Omental fat pad (tissue), 4 donors: ENCODE measurements around the gene POLD2. TPM values are rescaled to one million over a fixed set of nuclear protein-coding genes. Genes with fewer than 3 reads are reported as not detected.

Experiments
- ATAC-seq: fragments of 150-250 bp; one replicate; pipeline ENCODE4 v1.9.1; 2016; ENCODE audit warnings: mild to moderate bottlenecking, moderate library complexity; ENCODE audit not compliant: low FRiP score
- DNase-seq: peaks from one replicate; pipeline ENCODE4 v3.0.0-alpha.2; 2019; ENCODE audit warnings: low spot score
- small RNA-seq: library from RNA; depleted of rRNA; stranded (forward); fragments of <200 nt; gene quantifications from one replicate; pipeline ENCODE3, GENCODE V24; 2016
- total RNA-seq, 4 donors: library from RNA; depleted of rRNA; stranded (reverse); fragments of >200 nt; gene quantifications; one replicate each; pipeline ENCODE4 v1.1.0, GENCODE V29; 2016
- TF ChIP-seq, protein P1 (sequence below), 3 donors: fragments of 450-650 bp; IDR thresholded peaks; one replicate each; pipeline ENCODE4 v1.5.1; 2016 to 2017; ENCODE audit warnings: antibody characterized with exemption in 3 of 3, mild to moderate bottlenecking in 3 of 3, moderate library complexity in 2 of 3

POLD2 gene
- total RNA-seq, 4 donors from 2014 or later = 41.9 to 71.3 (median 44.2) TPM

- TF ChIP-seq, protein P1, sequence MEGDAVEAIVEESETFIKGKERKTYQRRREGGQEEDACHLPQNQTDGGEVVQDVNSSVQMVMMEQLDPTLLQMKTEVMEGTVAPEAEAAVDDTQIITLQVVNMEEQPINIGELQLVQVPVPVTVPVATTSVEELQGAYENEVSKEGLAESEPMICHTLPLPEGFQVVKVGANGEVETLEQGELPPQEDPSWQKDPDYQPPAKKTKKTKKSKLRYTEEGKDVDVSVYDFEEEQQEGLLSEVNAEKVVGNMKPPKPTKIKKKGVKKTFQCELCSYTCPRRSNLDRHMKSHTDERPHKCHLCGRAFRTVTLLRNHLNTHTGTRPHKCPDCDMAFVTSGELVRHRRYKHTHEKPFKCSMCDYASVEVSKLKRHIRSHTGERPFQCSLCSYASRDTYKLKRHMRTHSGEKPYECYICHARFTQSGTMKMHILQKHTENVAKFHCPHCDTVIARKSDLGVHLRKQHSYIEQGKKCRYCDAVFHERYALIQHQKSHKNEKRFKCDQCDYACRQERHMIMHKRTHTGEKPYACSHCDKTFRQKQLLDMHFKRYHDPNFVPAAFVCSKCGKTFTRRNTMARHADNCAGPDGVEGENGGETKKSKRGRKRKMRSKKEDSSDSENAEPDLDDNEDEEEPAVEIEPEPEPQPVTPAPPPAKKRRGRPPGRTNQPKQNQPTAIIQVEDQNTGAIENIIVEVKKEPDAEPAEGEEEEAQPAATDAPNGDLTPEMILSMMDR (IDR thresholded peaks at IDR 0.05) = no peak
- no peak for ATAC-seq
- DNase-seq = no peak
These were observed 55.3 kb downstream of the POLD2 start for GRCh38 chr7:44068054-44068453.

GRCh38 chr7:44067064-44067951 lies 56.0 kb downstream of the POLD2 start:
- ATAC-seq (no peak), DNase-seq (no peak)
- TF ChIP-seq, protein P1 (IDR thresholded peaks at IDR 0.05) = no peak

DNA sequence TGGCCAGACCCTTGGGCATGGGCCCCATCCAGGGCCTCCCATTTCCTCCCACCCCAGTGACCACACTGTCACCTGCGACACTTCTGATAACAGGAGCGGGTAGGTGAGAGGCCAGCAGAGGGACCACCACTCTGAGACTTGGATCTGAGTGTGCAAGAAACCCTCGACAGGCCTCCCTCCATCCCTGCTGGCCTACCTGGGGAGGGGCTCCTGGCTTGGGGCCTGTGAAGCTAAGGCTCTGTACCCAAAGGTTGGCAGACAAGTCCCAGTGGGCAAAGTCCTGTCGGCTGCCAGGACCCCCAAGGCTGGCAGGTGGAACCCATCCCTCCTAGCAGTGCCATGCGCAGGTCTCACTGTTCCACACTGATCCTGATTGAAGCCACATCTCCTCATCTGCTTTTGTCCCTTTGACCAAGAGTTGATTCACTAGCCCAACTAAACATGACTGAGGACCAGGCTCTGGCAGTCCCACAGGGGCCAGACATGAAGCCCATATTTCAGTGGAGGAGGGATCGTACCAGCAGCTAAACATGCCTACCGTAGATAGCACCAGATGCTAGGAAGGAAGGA lies 56.8 kb downstream of the POLD2 start:
- ATAC-seq (no peak), DNase-seq (no peak)
- TF ChIP-seq, protein P1 (IDR thresholded peaks at IDR 0.05) = no peak

- ATAC-seq = no peak
- TF ChIP-seq, protein P1 (IDR thresholded peaks at IDR 0.05) = no peak
- no peak for DNase-seq
These were observed 57.3 kb downstream of the POLD2 start for GRCh38 chr7:44066111-44066460.

- DNase-seq = no peak
- no peak for ATAC-seq
These were observed 57.8 kb downstream of the POLD2 start, which contains the start of gene PGAM2 for GRCh38 chr7:44065431-44066110. TSS of gene PGAM2 (minus strand) at chr7:44065567. CDS start at chr7:44065529, 38 bp downstream.

DNA sequence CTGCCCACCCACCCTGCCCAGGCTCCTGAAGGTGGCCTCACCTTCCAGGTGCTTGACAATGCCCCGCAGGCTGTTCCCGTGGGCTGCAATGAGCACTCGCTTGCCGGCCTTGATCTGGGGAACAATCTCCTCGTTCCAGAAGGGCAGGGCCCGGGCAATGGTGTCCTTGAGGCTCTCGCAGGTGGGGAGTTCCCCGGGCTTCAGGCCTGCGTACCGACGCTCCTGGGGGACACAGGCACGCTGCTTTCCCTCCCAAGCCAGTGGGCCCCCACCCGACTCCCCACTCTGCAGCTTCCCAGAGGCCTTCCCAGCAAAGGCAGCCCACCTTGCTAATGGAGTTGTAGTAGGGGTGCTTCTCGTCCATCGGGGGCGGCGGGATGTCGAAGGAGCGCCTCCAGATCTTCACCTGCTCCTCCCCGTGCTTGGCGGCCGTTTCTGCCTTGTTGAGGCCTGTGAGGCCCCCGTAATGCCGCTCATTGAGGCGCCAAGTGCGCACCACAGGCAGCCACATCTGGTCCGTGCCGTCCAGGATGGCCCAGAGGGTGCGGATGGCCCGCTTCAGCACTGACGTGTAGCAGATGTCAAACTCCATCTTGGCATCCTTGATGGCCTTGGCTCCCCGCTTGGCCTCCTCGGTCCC lies 58.4 kb downstream of the POLD2 start:
- DNase-seq (no peak), ATAC-seq (no peak)
- TF ChIP-seq, protein P1 (IDR thresholded peaks at IDR 0.05) = no peak

More at GRCh38 chr7:44065431-44066110, 57.8 kb downstream of the POLD2 start, which contains the start of gene PGAM2:
- TF ChIP-seq, protein P1 (IDR thresholded peaks at IDR 0.05) = no peak

Small RNA genes lying within 50 kb of the gene (small RNA-seq; reads per million reads assigned to genes)
- gene RNA5SP230 = not detected

Other genes starting within 250 kb of the POLD2 start
- gene URGCP, start 217.0 kb downstream of the POLD2 start, total RNA-seq = 10 to 100 TPM; 25.2 to 45.3 (median 25.6) TPM
- 10 to 100 TPM; 21.4 to 27.1 (median 24.2) TPM for gene UBE2D4, start 197.1 kb downstream of the POLD2 start, total RNA-seq
- not detected for gene SPDYE1, start 125.7 kb downstream of the POLD2 start, total RNA-seq
- gene DBNL, start 78.8 kb downstream of the POLD2 start, total RNA-seq = 100 to 1,000 TPM; 106 to 160 (median 127) TPM
- not detected for gene PGAM2, start 58.0 kb downstream of the POLD2 start, total RNA-seq
- 10 to 100 TPM; 10.0 to 43.5 (median 21.3) TPM for gene POLM, start 41.0 kb downstream of the POLD2 start, total RNA-seq
- 100 to 1,000 TPM in 3 of 4 donors, 10 to 100 TPM in 1; 64.9 to 209 (median 163) TPM for gene AEBP1, start 19.2 kb downstream of the POLD2 start, total RNA-seq
- not detected for gene MYL7, start 17.8 kb upstream of the POLD2 start, total RNA-seq
- gene GCK, start 65.9 kb upstream of the POLD2 start, total RNA-seq = 1 to 10 TPM in 2 of 4 donors, under 1 TPM in 2; 0.38 to 3.9 (median 1.1) TPM
- gene YKT6, start 77.4 kb upstream of the POLD2 start, total RNA-seq = 10 to 100 TPM; 48.3 to 75.8 (median 54.4) TPM
- gene CAMK2B, start 202.0 kb upstream of the POLD2 start, total RNA-seq = under 1 TPM in 1 of 4 donors, not detected in 3; 0.48 TPM